HepG2 (cell line): ENCODE data around the gene VASN. TPM values are rescaled to one million over a fixed set of nuclear protein-coding genes. Genes with fewer than 3 reads are reported as not detected.
A peak's percentile ranks its signal among the peaks of the same experiment; 100 is the strongest.

Experiments
- ATF1 ChIP-seq: IDR thresholded peaks from 2 replicates; pipeline ENCODE4 v1.6.1; 2016; ENCODE audit warnings: mild to moderate bottlenecking, control low read depth
- CBX1 ChIP-seq: IDR thresholded peaks from one replicate; pipeline ENCODE4 v1.6.1; 2016; ENCODE audit warnings: antibody characterized with exemption, low read depth
- GABPB1 ChIP-seq: IDR thresholded peaks from 2 replicates; pipeline ENCODE4 v1.6.1; 2016; ENCODE audit warnings: mild to moderate bottlenecking, missing genetic modification reagents, moderate library complexity, missing compliant biosample characterization
- HMG20A ChIP-seq: IDR thresholded peaks from 2 replicates; pipeline ENCODE4 v1.6.1; 2016; ENCODE audit warnings: borderline replicate concordance
- HMGXB3 ChIP-seq: sonication (generic); formaldehyde crosslinking; IDR thresholded peaks from 2 replicates; pipeline ENCODE4 v1.4.0; 2020; ENCODE audit warnings: missing genetic modification reagents, borderline replicate concordance
- IKZF1 ChIP-seq: fragments of 450-650 bp; IDR thresholded peaks from 2 replicates; pipeline ENCODE4 v1.7.1; 2016
- JARID2 ChIP-seq: sonication (generic); formaldehyde crosslinking; IDR thresholded peaks from 2 replicates; pipeline ENCODE4 v1.8.1; 2023; ENCODE audit warnings: missing genetic modification reagents, inconsistent platforms; ENCODE audit not compliant: insufficient replicate concordance
- MLLT10 ChIP-seq: sonication (generic); formaldehyde crosslinking; IDR thresholded peaks from 2 replicates; pipeline ENCODE4 v1.4.0; 2020; ENCODE audit warnings: missing genetic modification reagents
- PTBP1 ChIP-seq: fragments of 200-400 bp; formaldehyde crosslinking; IDR thresholded peaks from 2 replicates; pipeline ENCODE4 v1.6.1; 2018; ENCODE audit warnings: low read length, low read depth; ENCODE audit not compliant: poor library complexity, severe bottlenecking
- RBM39 ChIP-seq: fragments of 200-400 bp; formaldehyde crosslinking; IDR thresholded peaks from one replicate; pipeline ENCODE4 v1.6.1; 2018; ENCODE audit warnings: antibody characterized with exemption, mild to moderate bottlenecking, low read depth, low read length; ENCODE audit not compliant: poor library complexity, severe bottlenecking
- SCMH1 ChIP-seq: sonication (generic); formaldehyde crosslinking; IDR thresholded peaks from 2 replicates; pipeline ENCODE4 v1.9.0; 2021; ENCODE audit warnings: missing genetic modification reagents, mild to moderate bottlenecking, borderline replicate concordance
- ZNF264 ChIP-seq: sonication (generic); formaldehyde crosslinking; IDR thresholded peaks from 2 replicates; pipeline ENCODE4 v1.4.0; 2020; ENCODE audit warnings: missing genetic modification reagents
- ZNF749 ChIP-seq: sonication (generic); formaldehyde crosslinking; IDR thresholded peaks from 2 replicates; pipeline ENCODE4 v1.8.0; 2022; ENCODE audit warnings: mild to moderate bottlenecking, missing genetic modification reagents, moderate library complexity, borderline replicate concordance
- polyA plus RNA-seq, 8 experiments: library from polyadenylated mRNA; depleted of rRNA in 3 of 8; stranded (reverse) in 7 of 8; unstranded in 1 of 8; fragments of >200 nt; fragmentation: Illumina TruSeq in 4 of 8; extraction: Trizol in 4 of 8; gene quantifications; 2 replicates each; pipeline versions ENCODE4 v1.2.1 to v1.2.3, GENCODE V29; 2011 to 2016; ENCODE audit warnings: low read depth in 4 of 8, missing spikeins in 1 of 8, mixed read lengths in 1 of 8; ENCODE audit not compliant: insufficient read depth in 1 of 8
- total RNA-seq, 5 experiments: library from RNA; depleted of rRNA; stranded (reverse); fragments of >200 nt; fragmentation: Illumina TruSeq; extraction: Trizol; gene quantifications; 2 replicates each; pipeline ENCODE4 v1.2.3, GENCODE V29; 2016; ENCODE audit warnings: low read depth in 1 of 5
- TF ChIP-seq, protein P1 (sequence below): sonication (generic); formaldehyde crosslinking; IDR thresholded peaks from 2 replicates; pipeline ENCODE4 v1.5.1; 2020; ENCODE audit warnings: missing genetic modification reagents, mild to moderate bottlenecking, borderline replicate concordance
- TF ChIP-seq, protein P2 (sequence below): sonication (generic); formaldehyde crosslinking; IDR thresholded peaks from 2 replicates; pipeline ENCODE4 v1.8.1; 2023; ENCODE audit warnings: mild to moderate bottlenecking, missing genetic modification reagents
- TF ChIP-seq, protein P3 (sequence below): sonication (generic); formaldehyde crosslinking; IDR thresholded peaks from 2 replicates; pipeline ENCODE4 v1.8.1; 2023; ENCODE audit warnings: mild to moderate bottlenecking, missing genetic modification reagents, borderline replicate concordance
- TF ChIP-seq, protein P4 (sequence below): sonication (generic); formaldehyde crosslinking; IDR thresholded peaks from 2 replicates; pipeline ENCODE4 v1.4.0; 2020; ENCODE audit warnings: missing genetic modification reagents
- TF ChIP-seq, protein P5 (sequence below): sonication (generic); formaldehyde crosslinking; IDR thresholded peaks from 2 replicates; pipeline ENCODE4 v1.4.0; 2020; ENCODE audit warnings: mild to moderate bottlenecking, missing genetic modification reagents

The VASN gene
- total and polyA plus RNA-seq, 2 of the 13 experiments (the other 11 are each of a cell fraction or from before 2014, with no cell fraction given): 8.4 to 18.2 TPM

- TF ChIP-seq, protein P1, sequence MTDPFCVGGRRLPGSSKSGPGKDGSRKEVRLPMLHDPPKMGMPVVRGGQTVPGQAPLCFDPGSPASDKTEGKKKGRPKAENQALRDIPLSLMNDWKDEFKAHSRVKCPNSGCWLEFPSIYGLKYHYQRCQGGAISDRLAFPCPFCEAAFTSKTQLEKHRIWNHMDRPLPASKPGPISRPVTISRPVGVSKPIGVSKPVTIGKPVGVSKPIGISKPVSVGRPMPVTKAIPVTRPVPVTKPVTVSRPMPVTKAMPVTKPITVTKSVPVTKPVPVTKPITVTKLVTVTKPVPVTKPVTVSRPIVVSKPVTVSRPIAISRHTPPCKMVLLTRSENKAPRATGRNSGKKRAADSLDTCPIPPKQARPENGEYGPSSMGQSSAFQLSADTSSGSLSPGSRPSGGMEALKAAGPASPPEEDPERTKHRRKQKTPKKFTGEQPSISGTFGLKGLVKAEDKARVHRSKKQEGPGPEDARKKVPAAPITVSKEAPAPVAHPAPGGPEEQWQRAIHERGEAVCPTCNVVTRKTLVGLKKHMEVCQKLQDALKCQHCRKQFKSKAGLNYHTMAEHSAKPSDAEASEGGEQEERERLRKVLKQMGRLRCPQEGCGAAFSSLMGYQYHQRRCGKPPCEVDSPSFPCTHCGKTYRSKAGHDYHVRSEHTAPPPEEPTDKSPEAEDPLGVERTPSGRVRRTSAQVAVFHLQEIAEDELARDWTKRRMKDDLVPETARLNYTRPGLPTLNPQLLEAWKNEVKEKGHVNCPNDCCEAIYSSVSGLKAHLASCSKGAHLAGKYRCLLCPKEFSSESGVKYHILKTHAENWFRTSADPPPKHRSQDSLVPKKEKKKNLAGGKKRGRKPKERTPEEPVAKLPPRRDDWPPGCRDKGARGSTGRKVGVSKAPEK (CRISPR knock-in tag): peak; percentile 88; the same call in 1 of the 2 replicates
- TF ChIP-seq, protein P2, sequence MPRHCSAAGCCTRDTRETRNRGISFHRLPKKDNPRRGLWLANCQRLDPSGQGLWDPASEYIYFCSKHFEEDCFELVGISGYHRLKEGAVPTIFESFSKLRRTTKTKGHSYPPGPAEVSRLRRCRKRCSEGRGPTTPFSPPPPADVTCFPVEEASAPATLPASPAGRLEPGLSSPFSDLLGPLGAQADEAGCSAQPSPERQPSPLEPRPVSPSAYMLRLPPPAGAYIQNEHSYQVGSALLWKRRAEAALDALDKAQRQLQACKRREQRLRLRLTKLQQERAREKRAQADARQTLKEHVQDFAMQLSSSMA (CRISPR knock-in tag): no peak
- TF ChIP-seq MLLT10: no peak
- peak; percentile 92 for TF ChIP-seq PTBP1
- no peak for TF ChIP-seq ZNF749 (CRISPR knock-in tag)
- TF ChIP-seq CBX1: no peak
- TF ChIP-seq HMGXB3 (CRISPR knock-in tag): peak; percentile 35; the same call in 1 of the 2 replicates
- peak; percentile 63 for TF ChIP-seq JARID2 (CRISPR knock-in tag)
- TF ChIP-seq, protein P3, sequence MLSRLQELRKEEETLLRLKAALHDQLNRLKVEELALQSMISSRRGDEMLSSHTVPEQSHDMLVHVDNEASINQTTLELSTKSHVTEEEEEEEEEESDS (CRISPR knock-in tag): no peak
- peak; percentile 77 for TF ChIP-seq RBM39
- TF ChIP-seq ATF1 (CRISPR knock-in tag): no peak
- no peak for TF ChIP-seq ZNF264 (CRISPR knock-in tag)
- TF ChIP-seq SCMH1 (CRISPR knock-in tag): no peak
- TF ChIP-seq, protein P4, sequence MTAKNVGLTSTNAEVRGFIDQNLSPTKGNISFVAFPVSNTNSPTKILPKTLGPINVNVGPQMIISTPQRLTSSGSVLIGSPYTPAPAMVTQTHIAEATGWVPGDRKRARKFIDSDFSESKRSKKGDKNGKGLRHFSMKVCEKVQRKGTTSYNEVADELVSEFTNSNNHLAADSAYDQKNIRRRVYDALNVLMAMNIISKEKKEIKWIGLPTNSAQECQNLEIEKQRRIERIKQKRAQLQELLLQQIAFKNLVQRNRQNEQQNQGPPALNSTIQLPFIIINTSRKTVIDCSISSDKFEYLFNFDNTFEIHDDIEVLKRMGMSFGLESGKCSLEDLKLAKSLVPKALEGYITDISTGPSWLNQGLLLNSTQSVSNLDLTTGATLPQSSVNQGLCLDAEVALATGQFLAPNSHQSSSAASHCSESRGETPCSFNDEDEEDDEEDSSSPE (CRISPR knock-in tag): 0 out of 2 replicates have a peak, but pooled peaks have one; percentile 42
- TF ChIP-seq, protein P5, sequence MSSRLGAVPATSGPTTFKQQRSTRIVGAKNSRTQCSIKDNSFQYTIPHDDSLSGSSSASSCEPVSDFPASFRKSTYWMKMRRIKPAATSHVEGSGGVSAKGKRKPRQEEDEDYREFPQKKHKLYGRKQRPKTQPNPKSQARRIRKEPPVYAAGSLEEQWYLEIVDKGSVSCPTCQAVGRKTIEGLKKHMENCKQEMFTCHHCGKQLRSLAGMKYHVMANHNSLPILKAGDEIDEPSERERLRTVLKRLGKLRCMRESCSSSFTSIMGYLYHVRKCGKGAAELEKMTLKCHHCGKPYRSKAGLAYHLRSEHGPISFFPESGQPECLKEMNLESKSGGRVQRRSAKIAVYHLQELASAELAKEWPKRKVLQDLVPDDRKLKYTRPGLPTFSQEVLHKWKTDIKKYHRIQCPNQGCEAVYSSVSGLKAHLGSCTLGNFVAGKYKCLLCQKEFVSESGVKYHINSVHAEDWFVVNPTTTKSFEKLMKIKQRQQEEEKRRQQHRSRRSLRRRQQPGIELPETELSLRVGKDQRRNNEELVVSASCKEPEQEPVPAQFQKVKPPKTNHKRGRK (CRISPR knock-in tag): no peak
- no peak for TF ChIP-seq IKZF1
- 0 out of 2 replicates have a peak, but pooled peaks have one; percentile 24 for TF ChIP-seq HMG20A (CRISPR knock-in tag)
- peak; percentile 74 for TF ChIP-seq GABPB1 (CRISPR knock-in tag)
These were observed 43.4 kb upstream of the VASN start (continued) for GRCh38 chr16:4328046-4328781.
